ENCODE results near the gene ATP2B1.

Gene ATP2B1

DNA sequence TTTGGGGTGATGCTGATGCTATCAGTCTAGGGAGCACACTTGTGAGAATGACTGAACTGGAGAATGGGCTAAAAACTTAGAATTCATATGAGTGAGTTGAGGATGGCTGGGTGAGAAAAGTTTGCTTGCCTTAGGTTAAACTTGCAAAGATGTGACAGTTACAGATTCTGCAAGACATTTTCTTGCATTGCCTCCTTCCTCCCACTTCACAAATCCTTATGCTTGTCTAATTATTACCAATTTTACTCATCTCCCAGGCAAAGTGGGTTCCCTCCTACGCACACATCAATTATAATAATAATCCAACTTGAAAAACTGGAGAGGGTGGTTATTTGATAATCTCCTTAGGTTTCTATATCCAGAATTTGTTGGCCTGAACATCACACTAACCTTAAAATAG, 50.9 kb downstream of the ATP2B1 start:
- DNase-seq (ENCODE audit: low read depth in 2 of 2): no peak

DNA sequence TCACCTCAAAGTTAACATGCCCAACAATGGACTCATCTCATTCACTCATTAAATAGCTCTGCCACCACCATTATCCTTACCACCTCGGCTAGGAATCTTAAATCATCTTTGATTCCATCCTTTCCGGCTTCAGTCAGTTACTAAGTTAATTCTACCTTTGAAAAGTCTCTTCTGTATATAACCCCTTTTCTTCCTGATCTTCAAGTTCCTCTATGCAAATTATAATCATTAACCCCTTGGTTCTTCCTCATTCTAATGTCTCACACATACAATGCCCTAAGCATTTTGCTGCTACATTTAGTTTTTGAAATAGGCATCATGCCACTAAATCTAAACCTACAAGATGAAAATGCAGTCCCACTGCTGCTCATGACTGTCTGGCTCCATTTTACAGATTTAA, 51.6 kb downstream of the ATP2B1 start:
- no peak for DNase-seq (ENCODE audit: low read depth in 2 of 2)

DNA sequence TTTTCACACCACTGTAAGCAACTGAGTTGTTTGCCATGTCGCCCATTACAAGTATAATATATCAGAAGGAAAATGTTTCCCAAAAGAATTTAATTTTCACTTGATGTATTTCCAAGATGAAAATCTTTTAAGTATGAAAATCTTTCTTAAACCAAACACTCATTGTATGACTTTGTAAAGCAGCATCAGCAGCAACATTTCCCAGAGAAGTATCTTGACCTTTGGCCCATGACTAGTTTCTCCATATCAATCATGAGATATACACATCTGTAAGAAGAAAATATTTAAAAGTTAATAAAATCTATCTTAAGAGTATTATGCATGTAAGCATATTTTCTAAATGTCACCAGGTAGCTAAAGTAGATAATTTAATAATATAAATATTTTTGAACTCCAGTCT, 52.8 kb downstream of the ATP2B1 start:
- DNase-seq (ENCODE audit: low read depth in 2 of 2): no peak

DNA sequence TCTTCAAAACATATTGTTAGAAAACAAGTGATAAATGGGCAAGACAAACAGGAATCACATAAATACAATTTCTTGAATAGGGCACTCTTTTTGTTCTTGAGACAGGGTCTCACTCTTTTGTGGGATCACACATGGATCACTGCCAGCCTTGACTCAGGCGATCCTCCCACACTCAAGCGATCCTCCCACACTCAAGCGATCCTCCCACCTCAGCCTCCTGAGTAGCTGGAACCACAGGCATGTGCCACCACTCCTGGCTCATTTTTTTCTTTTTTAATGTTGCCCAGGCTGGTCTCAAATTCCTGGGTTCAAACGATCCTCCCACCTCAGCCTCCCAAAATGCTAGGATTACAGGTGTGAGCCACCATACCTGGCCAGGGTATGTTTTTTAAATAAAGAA, 57.4 kb downstream of the ATP2B1 start:
- DNase-seq (ENCODE audit: low read depth in 2 of 2): no peak

DNA sequence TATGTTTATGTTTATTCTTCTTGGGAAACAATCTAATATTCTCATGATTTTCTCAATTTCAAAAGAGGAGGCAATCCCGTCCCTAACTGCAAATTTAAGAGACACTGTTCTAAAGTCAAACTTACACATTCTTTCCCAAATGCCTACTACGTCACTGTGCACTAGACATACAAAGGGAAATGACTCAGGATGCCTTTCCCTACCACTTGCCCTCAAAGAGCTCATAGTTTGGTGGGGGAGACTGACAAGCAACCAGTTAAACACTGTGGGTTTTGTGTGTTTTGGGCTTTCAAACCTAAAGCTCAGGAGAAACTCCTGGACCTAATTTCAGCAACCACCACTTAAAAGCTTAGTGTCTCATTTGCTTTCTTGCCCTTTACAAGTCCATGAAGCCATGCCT, 58.4 kb downstream of the ATP2B1 start:
- no peak for DNase-seq (ENCODE audit: low read depth in 2 of 2)

DNA sequence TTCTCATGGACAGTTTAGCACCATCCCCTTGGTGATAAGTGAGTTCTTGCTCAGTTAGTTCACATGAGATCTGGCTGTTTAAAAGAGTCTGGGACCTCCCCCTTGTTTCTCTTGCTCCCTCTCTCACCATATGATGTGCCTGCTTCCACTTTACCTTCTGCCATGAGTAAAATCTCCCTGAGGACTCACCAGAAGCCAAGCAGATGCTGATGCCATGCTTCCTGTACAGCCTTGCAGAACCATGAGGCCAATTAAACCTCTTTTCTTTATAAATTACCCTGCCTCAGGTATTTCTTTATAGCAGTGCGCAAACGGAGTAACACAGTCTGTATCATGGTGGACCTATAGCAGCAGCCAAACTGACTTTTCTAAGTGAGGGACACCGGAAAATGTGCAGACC, 58.8 kb downstream of the ATP2B1 start:
- DNase-seq (ENCODE audit: low read depth in 2 of 2): no peak

- DNase-seq (ENCODE audit: low read depth in 2 of 2): no peak
These were observed 59.5 kb downstream of the ATP2B1 start for GRCh38 chr12:89649139-89649538.

DNA sequence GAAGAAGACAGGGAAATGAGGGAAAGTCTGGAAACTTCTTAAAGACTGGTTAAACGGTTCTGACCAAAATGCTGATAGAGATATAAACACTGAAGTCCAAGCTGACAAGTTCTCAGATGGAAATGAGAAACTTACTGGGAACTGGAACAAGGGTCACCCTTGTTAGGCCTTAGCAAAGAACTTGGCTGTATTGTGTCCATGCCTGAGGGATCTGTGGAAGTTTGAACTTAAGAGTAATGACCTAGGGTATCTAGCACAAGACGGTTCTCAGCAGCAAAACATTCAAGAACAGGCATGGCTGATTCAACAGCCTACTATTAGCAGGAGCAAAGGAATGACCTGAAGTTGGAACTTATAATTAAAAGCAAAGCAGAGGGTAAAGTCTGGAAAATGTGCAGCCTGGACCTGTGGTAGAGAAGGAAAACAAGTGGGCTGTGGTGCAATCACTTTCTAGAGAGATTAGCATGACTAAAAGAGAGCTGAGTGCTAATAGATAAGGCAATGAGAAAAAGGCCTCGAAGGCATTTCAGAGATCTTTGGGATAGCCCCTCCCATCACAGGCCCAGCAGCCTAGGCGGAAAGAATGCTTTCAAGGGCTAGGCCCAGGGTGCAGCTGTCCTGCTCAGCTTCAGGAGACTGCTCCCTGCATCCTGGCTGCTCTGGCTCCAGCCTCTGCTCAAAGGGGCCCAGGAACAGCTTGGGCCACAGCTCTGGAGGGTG, 60.3 kb downstream of the ATP2B1 start:
- DNase-seq (ENCODE audit: low read depth in 2 of 2): no peak

DNA sequence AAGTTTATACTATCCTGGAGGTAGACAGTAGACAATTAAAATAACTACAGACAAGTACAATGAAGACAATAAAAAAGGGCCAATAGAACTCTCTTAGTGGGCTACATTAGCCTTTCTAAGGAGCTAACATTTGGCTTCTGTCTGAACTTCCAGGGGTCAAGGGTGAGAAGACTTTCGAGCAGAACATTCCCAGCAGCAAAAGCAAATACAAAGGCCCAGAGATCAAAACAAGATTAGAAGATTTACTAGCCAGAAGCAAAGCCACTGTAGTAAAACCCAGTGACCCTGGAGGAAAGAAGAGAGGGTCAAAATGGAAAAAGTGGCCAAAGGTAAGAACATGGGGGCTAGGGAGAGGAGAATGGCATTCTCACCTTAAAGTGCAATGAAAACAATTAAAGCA, 63.2 kb downstream of the ATP2B1 start:
- no peak for DNase-seq (ENCODE audit: low read depth in 2 of 2)

DNA sequence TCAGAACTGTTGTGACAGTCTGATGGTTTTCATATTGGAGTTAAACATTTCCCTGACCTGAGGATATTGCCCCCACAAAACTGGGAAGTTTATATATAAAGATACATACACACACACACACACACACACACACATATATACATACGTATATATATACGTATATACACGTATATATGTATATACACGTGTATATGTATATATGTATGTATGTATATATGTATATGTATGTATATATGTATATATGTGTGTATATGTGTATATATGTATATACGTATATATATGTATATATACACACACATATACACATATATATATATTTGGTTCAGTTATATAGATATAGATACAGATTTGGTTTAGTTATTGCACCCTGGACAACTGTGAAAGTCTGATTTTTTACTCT, 65.7 kb downstream of the ATP2B1 start:
- DNase-seq (ENCODE audit: low read depth in 2 of 2): no peak

- no peak for DNase-seq (ENCODE audit: low read depth in 2 of 2)
These were observed 71.9 kb downstream of the ATP2B1 start for GRCh38 chr12:89636776-89637160.

DNA sequence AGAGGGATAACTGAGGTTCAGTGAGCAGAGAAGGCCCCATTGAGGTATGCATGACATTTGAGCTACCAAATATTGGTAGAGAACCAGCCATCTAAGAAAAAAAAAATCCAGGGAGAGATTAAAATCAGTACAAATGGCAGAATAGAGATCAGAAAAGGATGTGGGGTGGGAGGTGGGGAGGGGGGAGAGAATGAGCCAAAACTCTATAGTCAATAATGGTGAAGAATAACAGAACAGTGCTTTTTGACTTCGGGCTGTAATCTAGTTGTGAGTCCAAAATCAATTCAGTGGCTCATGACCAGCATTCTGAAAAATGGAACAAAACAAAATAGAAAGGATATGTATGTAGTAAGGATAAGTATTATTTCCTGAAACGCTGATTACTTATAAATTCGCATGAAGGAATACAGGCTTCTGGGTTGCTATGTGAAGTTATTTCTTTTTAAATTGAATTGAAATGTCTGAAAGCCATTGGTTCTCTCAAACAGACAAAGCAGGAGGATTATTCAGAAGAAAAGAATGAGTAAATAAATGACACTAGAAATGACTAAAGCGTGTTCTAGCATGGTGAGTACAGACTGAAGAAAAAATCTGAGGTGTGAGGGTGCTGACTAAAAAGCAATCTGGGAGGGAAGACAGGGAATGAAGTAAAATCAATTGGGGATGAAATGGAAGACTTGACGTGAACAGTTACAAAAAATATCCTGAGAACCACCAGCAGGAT, 72.4 kb downstream of the ATP2B1 start:
- no peak for DNase-seq (ENCODE audit: low read depth in 2 of 2)

- no peak for DNase-seq (ENCODE audit: low read depth in 2 of 2)
These were observed 74.1 kb downstream of the ATP2B1 start for GRCh38 chr12:89634508-89634907.

DNA sequence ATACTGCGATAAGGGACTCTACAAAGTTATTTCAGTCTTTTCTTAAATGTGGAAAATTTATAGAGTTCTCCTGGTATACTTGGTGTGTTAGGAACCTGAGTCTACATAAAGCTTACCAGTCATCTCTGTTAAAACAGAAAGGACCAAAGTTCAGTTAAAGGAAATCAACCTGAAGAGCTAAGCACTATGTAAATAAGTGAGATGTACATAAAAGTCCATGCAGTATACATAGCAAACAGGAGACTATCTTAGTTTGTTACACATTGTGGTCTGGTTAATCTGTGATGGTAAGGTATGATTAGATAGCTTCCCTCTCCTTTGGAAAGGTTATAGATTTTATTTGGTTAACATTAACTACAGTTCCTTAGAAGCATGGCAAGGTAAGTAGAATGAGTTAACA, 75.9 kb downstream of the ATP2B1 start:
- no peak for DNase-seq (ENCODE audit: low read depth in 2 of 2)

GRCh38 chr12:89622115-89622514, 86.5 kb downstream of the ATP2B1 start:
- no peak for DNase-seq (ENCODE audit: low read depth in 2 of 2)

GRCh38 chr12:89621521-89621920, 87.1 kb downstream of the ATP2B1 start:
- DNase-seq (ENCODE audit: low read depth in 2 of 2): no peak

DNA sequence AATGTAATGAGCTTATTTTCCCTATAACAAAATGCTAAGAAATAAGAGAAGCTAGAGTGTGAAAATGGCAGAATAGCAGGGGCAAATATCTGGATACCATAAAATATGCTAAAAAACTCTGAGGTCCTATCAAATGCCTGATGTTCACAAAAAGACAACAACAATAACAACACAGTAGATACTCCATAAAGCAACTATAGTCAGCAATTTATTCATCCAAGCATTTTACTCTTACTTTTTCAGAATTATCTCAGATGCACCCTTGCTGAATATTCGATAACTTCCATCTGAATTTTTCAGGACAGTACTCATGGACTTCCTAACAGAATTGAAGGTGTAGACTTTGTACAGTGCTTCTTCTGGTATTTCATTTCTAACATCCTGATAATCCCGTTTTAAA, 88.9 kb downstream of the ATP2B1 start:
- DNase-seq (ENCODE audit: low read depth in 2 of 2): no peak

- DNase-seq (ENCODE audit: low read depth in 2 of 2): no peak
These were observed 90.3 kb downstream of the ATP2B1 start for GRCh38 chr12:89618113-89618862.

GRCh38 chr12:89610366-89610765, 98.3 kb downstream of the ATP2B1 start:
- DNase-seq (ENCODE audit: low read depth in 2 of 2): no peak

DNA sequence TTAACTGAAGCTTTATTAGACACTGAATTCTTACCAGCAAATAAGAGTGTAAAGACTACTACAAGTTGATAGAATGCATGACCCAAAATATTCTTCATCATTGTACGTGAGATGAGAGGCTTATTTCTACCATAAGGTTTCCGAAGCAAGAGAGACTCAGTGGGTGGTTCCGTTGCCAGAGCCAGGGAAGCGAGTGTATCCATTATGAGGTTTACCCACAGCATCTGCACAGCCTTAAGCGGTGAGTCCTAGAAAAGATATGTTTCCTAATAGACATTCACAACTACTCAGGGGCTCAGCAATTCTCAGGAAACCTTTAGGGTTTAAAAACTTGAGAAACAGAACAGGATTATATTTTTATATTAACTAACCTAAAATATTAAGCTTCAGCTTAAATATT, 105.0 kb downstream of the ATP2B1 start:
- no peak for DNase-seq (ENCODE audit: low read depth in 2 of 2)

DNA sequence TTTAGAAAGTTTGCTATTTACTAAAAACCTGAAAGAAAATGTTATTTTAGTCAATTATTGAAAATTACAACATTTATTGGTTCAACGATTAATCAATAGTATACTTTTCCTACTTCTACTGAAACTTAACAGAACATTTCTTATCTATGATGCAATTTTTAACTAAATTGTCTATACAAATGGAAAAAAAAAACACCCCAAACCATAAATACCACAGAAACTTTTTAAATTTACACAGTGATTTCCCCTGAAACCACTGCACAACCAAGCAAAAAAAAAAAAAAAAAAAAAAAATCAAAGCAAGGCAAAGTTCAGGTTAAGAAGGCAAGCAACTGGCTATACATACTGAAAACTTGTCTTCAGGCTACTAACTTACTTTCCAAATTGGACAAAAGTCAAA, 110.9 kb downstream of the ATP2B1 start:
- no peak for DNase-seq (ENCODE audit: low read depth in 2 of 2)

DNA sequence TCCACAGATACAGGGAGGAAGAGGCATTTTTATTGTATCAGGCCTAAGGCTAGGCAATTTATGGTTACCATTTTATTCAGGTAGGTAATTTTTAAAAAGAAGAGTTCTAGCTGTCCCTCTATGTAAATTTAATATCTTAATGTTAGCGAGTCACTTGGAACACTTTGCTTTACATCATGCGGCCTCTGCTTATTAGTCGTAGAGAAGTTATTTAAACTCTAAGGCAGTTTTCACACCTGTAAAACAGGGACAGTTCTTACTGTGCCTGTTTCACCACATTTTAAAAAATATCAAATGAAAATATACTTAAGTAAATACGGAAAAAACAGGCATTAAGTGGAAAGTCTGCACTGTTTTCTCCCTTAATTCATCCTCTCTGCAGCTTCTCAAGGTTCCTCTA, 111.4 kb downstream of the ATP2B1 start:
- DNase-seq (ENCODE audit: low read depth in 2 of 2): no peak

DNA sequence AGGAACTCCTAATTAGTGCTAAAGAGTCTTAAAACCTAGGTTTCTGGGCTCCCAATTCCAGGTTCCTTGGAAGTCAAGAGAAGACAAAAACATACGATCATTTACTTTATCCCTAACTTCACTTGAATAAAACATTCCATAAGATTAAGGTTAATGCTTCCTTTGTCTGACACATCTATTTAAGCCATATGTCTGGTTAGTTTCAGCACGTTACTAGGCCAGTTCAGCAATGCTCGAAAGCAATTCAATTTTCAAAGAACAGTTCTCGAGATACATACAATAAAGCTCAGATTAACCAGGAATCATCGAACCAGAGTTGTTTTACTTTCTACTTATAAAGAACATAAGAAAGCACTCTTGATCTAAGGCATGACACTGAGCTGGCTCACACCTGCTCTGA, 114.8 kb downstream of the ATP2B1 start:
- DNase-seq (ENCODE audit: low read depth in 2 of 2): no peak
